ENCODE data around the gene CBFA2T3. TPM values are rescaled to one million over a fixed set of nuclear protein-coding genes. Genes with fewer than 3 reads are reported as not detected.

The CBFA2T3 gene
- total RNA-seq, 1 donor from 2014 or later = 10.1 TPM

DNA sequence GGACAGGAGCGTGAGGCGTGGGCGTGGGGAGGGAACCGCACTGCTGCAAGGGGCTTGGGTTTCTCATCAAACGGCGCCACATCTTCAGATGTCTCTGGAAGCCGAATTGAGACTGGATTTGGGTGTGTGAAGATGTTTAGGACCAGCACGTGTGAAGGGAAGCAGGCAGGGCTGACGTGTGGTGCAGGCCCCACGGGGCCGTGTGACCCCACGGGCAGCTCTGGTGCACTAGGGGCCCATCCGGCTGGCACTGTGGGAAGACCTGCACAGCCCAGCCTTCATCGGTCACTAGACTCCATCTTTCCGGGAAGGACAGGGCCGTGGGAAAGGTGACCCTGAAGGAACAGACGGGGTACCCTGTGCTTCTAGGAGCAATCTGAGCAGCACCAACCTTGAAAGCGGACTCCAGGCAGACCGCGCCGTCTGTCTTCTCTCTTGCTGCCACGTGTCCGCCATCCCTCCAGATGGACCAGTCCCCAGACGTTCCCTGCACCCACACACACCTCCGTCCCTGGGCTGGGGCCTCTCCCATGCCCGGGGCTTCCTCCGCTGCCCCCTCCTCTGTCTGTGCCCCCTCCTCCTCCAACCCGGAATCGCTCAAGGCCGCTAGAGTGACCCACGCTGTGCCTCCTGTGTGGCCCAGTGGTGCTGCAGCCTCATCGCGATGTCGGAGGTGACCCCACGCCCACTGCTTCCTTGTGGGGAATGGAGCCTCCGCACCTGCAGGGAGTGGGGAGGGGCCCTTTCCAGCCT lies 23.4 kb upstream of the CBFA2T3 start:
- DNase-seq (ENCODE audit: low spot score in 2 of 2, unreplicated experiment in 2 of 2) = no peak
- Mint-ChIP-seq H3K4me3 (no peak overlapping the region), H3K4me1 (no peaks in the 10 kb centered on the region), H3K27ac (no peak overlapping the region), H3K27me3 (ENCODE audit: low read depth) (peaks cover 44% of the 10 kb centered on the region), H3K36me3 (peaks cover 5% of the 10 kb centered on the region), H3K9me3 (peaks cover 13% of the 10 kb centered on the region)
- TF ChIP-seq, protein P1, sequence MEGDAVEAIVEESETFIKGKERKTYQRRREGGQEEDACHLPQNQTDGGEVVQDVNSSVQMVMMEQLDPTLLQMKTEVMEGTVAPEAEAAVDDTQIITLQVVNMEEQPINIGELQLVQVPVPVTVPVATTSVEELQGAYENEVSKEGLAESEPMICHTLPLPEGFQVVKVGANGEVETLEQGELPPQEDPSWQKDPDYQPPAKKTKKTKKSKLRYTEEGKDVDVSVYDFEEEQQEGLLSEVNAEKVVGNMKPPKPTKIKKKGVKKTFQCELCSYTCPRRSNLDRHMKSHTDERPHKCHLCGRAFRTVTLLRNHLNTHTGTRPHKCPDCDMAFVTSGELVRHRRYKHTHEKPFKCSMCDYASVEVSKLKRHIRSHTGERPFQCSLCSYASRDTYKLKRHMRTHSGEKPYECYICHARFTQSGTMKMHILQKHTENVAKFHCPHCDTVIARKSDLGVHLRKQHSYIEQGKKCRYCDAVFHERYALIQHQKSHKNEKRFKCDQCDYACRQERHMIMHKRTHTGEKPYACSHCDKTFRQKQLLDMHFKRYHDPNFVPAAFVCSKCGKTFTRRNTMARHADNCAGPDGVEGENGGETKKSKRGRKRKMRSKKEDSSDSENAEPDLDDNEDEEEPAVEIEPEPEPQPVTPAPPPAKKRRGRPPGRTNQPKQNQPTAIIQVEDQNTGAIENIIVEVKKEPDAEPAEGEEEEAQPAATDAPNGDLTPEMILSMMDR (IDR thresholded peaks at IDR 0.05; ENCODE audit: unreplicated experiment) = no peak

DNA sequence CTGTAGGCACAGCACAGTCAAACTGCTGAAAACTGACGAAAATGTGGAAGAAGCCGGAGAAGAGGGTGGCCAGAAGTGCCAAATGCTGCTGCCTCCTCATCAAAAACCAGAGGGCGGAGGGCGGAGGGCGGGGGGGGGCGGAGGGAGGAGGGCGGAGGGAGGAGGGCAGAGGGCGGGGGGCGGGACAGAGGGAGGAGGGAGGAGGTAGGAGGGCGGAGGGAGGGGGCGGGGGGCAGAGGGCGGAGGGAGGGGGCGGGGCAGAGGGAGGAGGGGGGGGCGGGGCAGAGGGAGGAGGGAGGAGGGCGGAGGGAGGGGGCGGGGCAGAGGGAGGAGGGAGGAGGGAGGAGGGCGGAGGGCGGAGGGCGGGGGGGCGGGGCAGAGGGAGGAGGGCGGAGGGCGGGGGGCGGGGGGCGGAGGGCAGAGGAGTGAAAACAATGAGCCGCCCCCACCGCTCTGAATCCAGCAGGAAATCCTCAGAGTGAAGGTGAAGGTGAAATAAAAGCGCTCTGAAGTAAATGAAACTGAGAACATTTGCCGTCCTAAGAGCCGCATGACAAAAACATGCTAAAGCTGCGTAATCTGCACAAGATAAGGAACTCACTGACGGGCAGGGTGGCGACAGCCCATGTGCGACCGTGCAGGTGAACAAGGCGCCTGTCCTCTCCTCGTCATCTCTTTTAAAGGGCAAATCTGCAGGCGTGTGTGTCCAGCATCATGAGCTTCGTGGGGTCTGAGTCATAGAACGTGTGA lies 22.6 kb upstream of the CBFA2T3 start:
- peaks cover 42% of the 10 kb centered on the region for H3K27me3 Mint-ChIP-seq (ENCODE audit: low read depth)
- peaks cover 5% of the 10 kb centered on the region for H3K36me3 Mint-ChIP-seq
- TF ChIP-seq, protein P1 (IDR thresholded peaks at IDR 0.05; ENCODE audit: unreplicated experiment) = no peak
- peaks cover 13% of the 10 kb centered on the region for H3K9me3 Mint-ChIP-seq
- no peak for DNase-seq (ENCODE audit: low spot score in 2 of 2, unreplicated experiment in 2 of 2)
- no peak overlapping the region for H3K4me3 Mint-ChIP-seq
- H3K27ac Mint-ChIP-seq = no peak overlapping the region
- H3K4me1 Mint-ChIP-seq = no peaks in the 10 kb centered on the region

DNA sequence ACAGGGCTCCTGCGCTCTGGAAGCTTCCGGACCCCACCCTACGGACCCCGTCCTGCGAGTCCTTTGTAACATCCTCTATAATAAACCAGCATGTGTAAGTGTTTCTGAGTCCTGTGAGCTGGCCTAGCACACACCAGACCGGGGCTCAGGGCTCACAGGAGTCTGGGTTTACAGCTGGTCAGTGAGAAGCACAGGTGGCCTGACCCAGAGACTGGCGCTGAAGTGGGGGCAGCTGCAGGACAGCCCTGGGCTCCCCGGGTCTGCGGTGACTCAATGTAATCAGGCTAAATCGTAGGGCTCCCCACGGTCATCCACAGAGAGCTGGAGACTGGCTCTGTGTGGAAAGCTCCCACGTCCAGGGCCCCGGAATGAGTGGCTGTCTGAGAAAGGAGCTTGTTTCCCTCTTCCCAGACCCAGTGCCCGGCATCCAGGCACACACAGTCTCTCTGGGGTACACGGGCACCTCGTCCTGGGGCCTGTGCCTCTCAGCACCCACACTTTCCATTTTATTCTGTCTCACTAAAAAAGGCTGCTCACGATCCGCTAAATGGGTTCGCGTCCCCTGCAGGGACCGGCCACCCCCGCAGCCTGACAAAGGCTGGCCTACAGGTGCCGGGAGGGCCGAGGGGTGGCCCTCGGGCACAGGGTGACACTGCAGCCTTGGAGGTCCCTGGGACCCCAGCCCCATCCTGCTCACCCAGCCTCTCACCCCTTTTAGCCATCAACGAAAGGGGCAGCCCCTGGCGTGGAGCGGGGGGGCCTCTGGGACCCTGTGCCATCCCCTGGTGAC lies 18.9 kb upstream of the CBFA2T3 start:
- Mint-ChIP-seq H3K4me3 (no peak overlapping the region), H3K27ac (no peak overlapping the region), H3K4me1 (no peaks in the 10 kb centered on the region), H3K36me3 (peaks cover 5% of the 10 kb centered on the region), H3K9me3 (peaks cover 13% of the 10 kb centered on the region), H3K27me3 (ENCODE audit: low read depth) (peaks cover 20% of the 10 kb centered on the region)
- DNase-seq (ENCODE audit: low spot score in 2 of 2, unreplicated experiment in 2 of 2) = no peak
- TF ChIP-seq, protein P1 (IDR thresholded peaks at IDR 0.05; ENCODE audit: unreplicated experiment) = no peak

DNA sequence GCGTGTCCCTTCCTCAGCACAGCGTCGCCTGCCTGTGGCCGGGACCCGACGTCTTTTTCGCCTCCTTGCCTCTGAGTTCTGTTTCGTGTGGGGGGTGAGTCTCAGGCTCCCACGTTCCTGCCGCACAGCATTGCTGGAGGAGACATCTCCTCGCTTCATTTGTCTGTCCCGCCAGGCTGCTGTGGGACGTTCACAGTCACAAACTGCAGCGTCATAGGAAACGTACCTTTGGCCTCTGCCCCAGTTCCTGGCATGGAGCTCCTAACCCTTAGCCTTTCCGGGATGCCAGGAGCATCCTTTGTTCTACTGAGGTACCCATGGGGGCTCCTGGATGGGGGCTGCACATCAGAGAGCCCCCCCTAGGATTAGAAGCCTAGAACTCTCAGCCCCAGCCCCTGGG lies 18.2 kb upstream of the CBFA2T3 start:
- H3K27ac Mint-ChIP-seq = no peak overlapping the region
- H3K4me3 Mint-ChIP-seq = no peak overlapping the region
- H3K36me3 Mint-ChIP-seq = peaks cover 5% of the 10 kb centered on the region
- TF ChIP-seq, protein P1 (IDR thresholded peaks at IDR 0.05; ENCODE audit: unreplicated experiment) = no peak
- no peaks in the 10 kb centered on the region for H3K4me1 Mint-ChIP-seq
- H3K27me3 Mint-ChIP-seq (ENCODE audit: low read depth) = peaks cover 14% of the 10 kb centered on the region
- peaks cover 13% of the 10 kb centered on the region for H3K9me3 Mint-ChIP-seq
- DNase-seq (ENCODE audit: low spot score in 2 of 2, unreplicated experiment in 2 of 2) = no peak

DNA sequence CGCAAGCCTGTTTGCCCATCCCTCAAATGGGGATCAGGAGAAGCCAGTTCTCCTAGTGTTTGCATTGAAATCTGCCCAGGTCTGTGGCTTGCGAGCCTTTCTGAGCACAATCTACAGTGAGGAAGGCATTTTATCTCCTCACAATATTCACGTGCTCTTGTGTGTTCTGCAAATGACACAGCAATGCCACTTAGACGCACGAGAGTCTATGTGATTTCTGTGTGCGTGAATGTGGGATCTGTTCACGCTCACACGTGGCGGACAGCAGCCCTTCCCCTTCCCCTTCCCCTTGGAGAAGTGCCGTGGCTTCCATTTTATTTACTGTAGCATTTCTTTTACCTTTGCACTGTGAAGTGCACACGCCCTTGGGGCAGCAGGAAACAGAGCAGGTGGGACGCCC lies 17.7 kb upstream of the CBFA2T3 start:
- no peaks in the 10 kb centered on the region for H3K4me1 Mint-ChIP-seq
- H3K27ac Mint-ChIP-seq = no peak overlapping the region
- TF ChIP-seq, protein P1 (IDR thresholded peaks at IDR 0.05; ENCODE audit: unreplicated experiment) = no peak
- no peak overlapping the region for H3K4me3 Mint-ChIP-seq
- no peak for DNase-seq (ENCODE audit: low spot score in 2 of 2, unreplicated experiment in 2 of 2)
- H3K36me3 Mint-ChIP-seq = peaks cover 5% of the 10 kb centered on the region
- peaks cover 13% of the 10 kb centered on the region for H3K9me3 Mint-ChIP-seq
- H3K27me3 Mint-ChIP-seq (ENCODE audit: low read depth) = peaks cover 9% of the 10 kb centered on the region
